GM13977 (cell line): ENCODE measurements around the gene LMX1B.

ENCODE experiments used
- DNase-seq: peaks from one replicate; pipeline ENCODE4 v3.0.0; 2012; ENCODE audit warnings: low spot score
- CTCF ChIP-seq: IDR thresholded peaks from 2 replicates; pipeline ENCODE4 v1.5.1; 2012; ENCODE audit warnings: mild to moderate bottlenecking, control low read depth; ENCODE audit not compliant: insufficient read depth; ENCODE audit errors: extremely low read depth, missing control alignments
- in situ Hi-C: fragments of 300-500 bp; cut with MboI; formaldehyde crosslinking; loops from one replicate; pipeline ENCODE4 v1.12.0; 2022; ENCODE audit warnings: low sequenced_read_pairs, low pct_unique_long_range_greater_than_20kb, mixed read lengths, inconsistent platforms; ENCODE audit not compliant: unreplicated experiment

LMX1B gene

GRCh38 chr9:126700296-126700695 is 86.6 kb downstream of the LMX1B start:
- no peak for TF ChIP-seq CTCF
- in situ Hi-C loops, result no loop called here

GRCh38 chr9:126700903-126701812 is 87.4 kb downstream of the LMX1B start:
- in situ Hi-C loops, result no loop called here
- no peak for TF ChIP-seq CTCF
- DNase-seq, result no peak

More at GRCh38 chr9:126700296-126700695, 86.6 kb downstream of the LMX1B start:
- DNase-seq, result no peak

- in situ Hi-C loops, result no loop called here
- TF ChIP-seq CTCF, result no peak
- no peak for DNase-seq
These were observed 88.0 kb downstream of the LMX1B start for GRCh38 chr9:126701813-126702140.

- in situ Hi-C loops, result no loop called here
- no peak for DNase-seq
- peak; percentile 75 for TF ChIP-seq CTCF
These were observed 88.6 kb downstream of the LMX1B start for GRCh38 chr9:126702151-126703001.

- TF ChIP-seq CTCF, result no peak
- no peak for DNase-seq
- in situ Hi-C loops, result no loop called here
These were observed 89.5 kb downstream of the LMX1B start for GRCh38 chr9:126703002-126703865.

GRCh38 chr9:126703866-126704156 is 90.1 kb downstream of the LMX1B start:
- in situ Hi-C loops, result no loop called here
- no peak for DNase-seq

More at GRCh38 chr9:126703866-126704156, 90.1 kb downstream of the LMX1B start:
- no peak for TF ChIP-seq CTCF
